ENCODE measurements around the gene WDR33.

Gene WDR33

GRCh38 chr2:127656569-127657231, 154.3 kb downstream of the WDR33 start:
- no peak overlapping the region for H3K4me3 ChIP-seq (ENCODE audit: insufficient read depth in 1 of 2, low read depth in 1 of 2, low read length in 2 of 2)
- H2AK5ac ChIP-seq (ENCODE audit: low read length, severe bottlenecking) = no peak overlapping the region
- H2BK15ac ChIP-seq (ENCODE audit: low read depth, poor library complexity, severe bottlenecking) = no peak overlapping the region
- peaks cover 23% of the 10 kb centered on the region for H3K4me1 ChIP-seq (ENCODE audit: control insufficient read depth, insufficient read depth, low read depth, low read length)
- no peak overlapping the region for H2AFZ ChIP-seq (ENCODE audit: low read depth, low read length)
- H3K14ac ChIP-seq (ENCODE audit: low read length in 2 of 2) = no peak overlapping the region
- peak overlapping the region; percentile 25 for H4K91ac ChIP-seq (ENCODE audit: low read length)
- no peak for DNase-seq
- 97% methylated on average over 15 of the region's 15 CpGs for WGBS
- H3K27me3 ChIP-seq (ENCODE audit: control insufficient read depth in 1 of 2, insufficient read depth in 1 of 2, low read length in 2 of 2) = peaks cover 0 to 6% of the 10 kb centered on the region in 2 experiments
- H4K8ac ChIP-seq (ENCODE audit: low read length) = no peak overlapping the region
- no peak overlapping the region for H3K23ac ChIP-seq (ENCODE audit: low read length in 2 of 2)
- H3K18ac ChIP-seq (ENCODE audit: low read depth in 1 of 2, low read length in 2 of 2) = no peak overlapping the region
- no peaks in the 10 kb centered on the region for H3K9me3 ChIP-seq (ENCODE audit: control insufficient read depth, low read length)
- H3K4ac ChIP-seq (ENCODE audit: low read depth in 1 of 2, low read length in 2 of 2) = no peak overlapping the region
- H2BK120ac ChIP-seq (ENCODE audit: low read depth, low read length) = no peak overlapping the region
- peaks cover 4% of the 10 kb centered on the region for H3K79me1 ChIP-seq (replicated peaks; ENCODE audit: low read length, poor library complexity, severe bottlenecking)
- peaks cover 0 to 44% of the 10 kb centered on the region in 2 experiments for H3K36me3 ChIP-seq (ENCODE audit: control insufficient read depth in 1 of 2, insufficient read depth in 2 of 2, low read depth in 1 of 2, low read length in 2 of 2)
- H3K4me2 ChIP-seq (ENCODE audit: low read length, poor library complexity, severe bottlenecking) = no peak overlapping the region
- H2BK5ac ChIP-seq (ENCODE audit: low read depth, low read length, poor library complexity, severe bottlenecking) = no peak overlapping the region
- H3K9ac ChIP-seq (ENCODE audit: low read length) = no peak overlapping the region
- H3K27ac ChIP-seq (ENCODE audit: low read length, poor library complexity, severe bottlenecking) = no peak overlapping the region
- no peak overlapping the region for H2BK12ac ChIP-seq (ENCODE audit: low read length in 2 of 2)

- 89% methylated on average over 13 of the region's 16 CpGs for WGBS
- H2BK120ac ChIP-seq (ENCODE audit: low read depth, low read length) = no peak overlapping the region
- peaks cover 20% of the 10 kb centered on the region for H3K4me1 ChIP-seq (ENCODE audit: control insufficient read depth, insufficient read depth, low read depth, low read length)
- H3K4me2 ChIP-seq (ENCODE audit: low read length, poor library complexity, severe bottlenecking) = no peak overlapping the region
- H3K9ac ChIP-seq (ENCODE audit: low read length) = no peak overlapping the region
- H2BK15ac ChIP-seq (ENCODE audit: low read depth, poor library complexity, severe bottlenecking) = no peak overlapping the region
- H2BK5ac ChIP-seq (ENCODE audit: low read depth, low read length, poor library complexity, severe bottlenecking) = no peak overlapping the region
- DNase-seq = no peak
- no peak overlapping the region for H3K27ac ChIP-seq (ENCODE audit: low read length, poor library complexity, severe bottlenecking)
- no peak overlapping the region for H2AK5ac ChIP-seq (ENCODE audit: low read length, severe bottlenecking)
- H2AFZ ChIP-seq (ENCODE audit: low read depth, low read length) = no peak overlapping the region
- no peak overlapping the region for H4K91ac ChIP-seq (ENCODE audit: low read length)
- no peaks in the 10 kb centered on the region for H3K9me3 ChIP-seq (ENCODE audit: control insufficient read depth, low read length)
- peaks cover 0 to 6% of the 10 kb centered on the region in 2 experiments for H3K27me3 ChIP-seq (ENCODE audit: control insufficient read depth in 1 of 2, insufficient read depth in 1 of 2, low read length in 2 of 2)
- H3K4me3 ChIP-seq (ENCODE audit: insufficient read depth in 1 of 2, low read depth in 1 of 2, low read length in 2 of 2) = no peak overlapping the region
- peak overlapping the region in 1 of 2 experiments; percentile 45 for H2BK12ac ChIP-seq (ENCODE audit: low read length in 2 of 2)
- H3K14ac ChIP-seq (ENCODE audit: low read length in 2 of 2) = no peak overlapping the region
- H3K79me1 ChIP-seq (replicated peaks; ENCODE audit: low read length, poor library complexity, severe bottlenecking) = peaks cover 4% of the 10 kb centered on the region
- H3K18ac ChIP-seq (ENCODE audit: low read depth in 1 of 2, low read length in 2 of 2) = no peak overlapping the region
- H3K36me3 ChIP-seq (ENCODE audit: control insufficient read depth in 1 of 2, insufficient read depth in 2 of 2, low read depth in 1 of 2, low read length in 2 of 2) = peaks cover 0 to 52% of the 10 kb centered on the region in 2 experiments
- no peak overlapping the region for H3K23ac ChIP-seq (ENCODE audit: low read length in 2 of 2)
- H3K4ac ChIP-seq (ENCODE audit: low read depth in 1 of 2, low read length in 2 of 2) = no peak overlapping the region
- no peak overlapping the region for H4K8ac ChIP-seq (ENCODE audit: low read length)
Measured at GRCh38 chr2:127655209-127656073, 155.5 kb downstream of the WDR33 start.

DNA sequence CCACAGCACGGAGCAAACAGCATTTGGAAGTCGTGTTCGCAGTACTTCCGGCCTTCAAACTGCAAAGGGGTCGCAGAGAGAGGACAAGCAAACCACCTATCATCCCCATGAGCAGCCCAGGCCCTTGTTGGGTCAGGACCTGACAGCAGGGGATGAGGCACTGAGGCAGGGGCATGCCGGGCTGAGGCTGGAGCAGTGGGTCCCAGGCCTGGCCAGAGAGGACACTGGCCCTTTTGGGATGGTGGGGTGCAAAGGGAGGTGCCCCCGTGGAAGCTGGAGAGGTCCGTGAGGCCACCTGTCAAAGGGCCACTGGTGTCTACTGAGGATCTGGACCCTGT, 156.2 kb downstream of the WDR33 start:
- Histone ChIP-seq H3K4me2 (ENCODE audit: low read length, poor library complexity, severe bottlenecking) (no peak overlapping the region), H3K18ac (ENCODE audit: low read depth in 1 of 2, low read length in 2 of 2) (no peak overlapping the region), H3K4me3 (ENCODE audit: insufficient read depth in 1 of 2, low read depth in 1 of 2, low read length in 2 of 2) (no peak overlapping the region), H2AK5ac (ENCODE audit: low read length, severe bottlenecking) (no peak overlapping the region), H2BK15ac (ENCODE audit: low read depth, poor library complexity, severe bottlenecking) (no peak overlapping the region), H3K4ac (ENCODE audit: low read depth in 1 of 2, low read length in 2 of 2) (peak overlapping the region in 1 of 2 experiments; percentile 13), H4K91ac (ENCODE audit: low read length) (no peak overlapping the region), H3K23ac (ENCODE audit: low read length in 2 of 2) (no peak overlapping the region), H2AFZ (ENCODE audit: low read depth, low read length) (no peak overlapping the region), H2BK5ac (ENCODE audit: low read depth, low read length, poor library complexity, severe bottlenecking) (no peak overlapping the region), H3K14ac (ENCODE audit: low read length in 2 of 2) (peak overlapping the region in 1 of 2 experiments; percentile 15), H4K8ac (ENCODE audit: low read length) (no peak overlapping the region), H3K79me1 (replicated peaks; ENCODE audit: low read length, poor library complexity, severe bottlenecking) (peaks cover 3% of the 10 kb centered on the region), H3K36me3 (ENCODE audit: control insufficient read depth in 1 of 2, insufficient read depth in 2 of 2, low read depth in 1 of 2, low read length in 2 of 2) (peaks cover 0 to 48% of the 10 kb centered on the region in 2 experiments), H3K4me1 (ENCODE audit: control insufficient read depth, insufficient read depth, low read depth, low read length) (peaks cover 20% of the 10 kb centered on the region), H2BK120ac (ENCODE audit: low read depth, low read length) (no peak overlapping the region), H3K9me3 (ENCODE audit: control insufficient read depth, low read length) (no peaks in the 10 kb centered on the region), H3K27me3 (ENCODE audit: control insufficient read depth in 1 of 2, insufficient read depth in 1 of 2, low read length in 2 of 2) (peaks cover 0 to 6% of the 10 kb centered on the region in 2 experiments), H3K27ac (ENCODE audit: low read length, poor library complexity, severe bottlenecking) (no peak overlapping the region), H3K9ac (ENCODE audit: low read length) (no peak overlapping the region), H2BK12ac (ENCODE audit: low read length in 2 of 2) (no peak overlapping the region)
- 97% methylated on average over 8 of the region's 8 CpGs for WGBS
- no peak for DNase-seq

DNA sequence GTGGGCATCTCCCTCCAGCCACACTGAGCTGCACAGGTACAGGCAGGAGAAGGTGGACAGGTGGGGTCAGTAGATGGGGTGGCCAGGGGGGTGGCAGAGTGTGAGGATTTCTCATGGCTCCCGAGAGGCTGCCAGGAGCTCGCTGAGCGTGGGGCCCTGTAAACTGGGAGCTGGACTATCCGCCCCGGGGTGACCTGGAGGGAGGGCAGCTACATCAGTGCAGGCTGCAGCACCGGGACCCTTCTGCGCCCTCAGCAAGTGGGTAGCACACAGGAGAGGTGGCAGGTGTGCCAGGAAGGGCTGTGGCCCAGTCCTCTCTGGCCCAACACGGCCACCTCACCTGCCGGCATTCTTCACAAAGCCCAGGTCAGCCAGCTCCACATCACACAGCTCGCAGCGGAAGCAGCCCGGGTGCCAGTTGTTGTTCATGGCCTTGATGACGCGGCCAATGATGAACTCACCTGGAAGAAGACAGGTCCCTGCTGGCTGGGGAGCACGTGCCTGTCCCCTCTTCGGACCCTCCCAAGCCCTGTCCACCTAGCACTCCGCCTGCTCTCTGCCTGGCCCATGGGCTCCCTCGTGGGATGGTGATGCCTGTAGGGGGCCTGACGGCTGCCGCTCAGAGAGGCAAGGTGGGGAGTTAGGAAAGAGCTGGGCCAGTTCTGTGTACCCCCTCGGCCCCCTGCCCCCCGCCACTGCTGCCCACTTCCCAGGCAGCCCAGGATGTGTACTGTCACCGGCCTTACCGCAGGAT, 156.7 kb downstream of the WDR33 start:
- Histone ChIP-seq H3K36me3 (ENCODE audit: control insufficient read depth in 1 of 2, insufficient read depth in 2 of 2, low read depth in 1 of 2, low read length in 2 of 2) (peaks cover 0 to 45% of the 10 kb centered on the region in 2 experiments), H2BK15ac (ENCODE audit: low read depth, poor library complexity, severe bottlenecking) (no peak overlapping the region), H3K4me1 (ENCODE audit: control insufficient read depth, insufficient read depth, low read depth, low read length) (peaks cover 24% of the 10 kb centered on the region), H2BK5ac (ENCODE audit: low read depth, low read length, poor library complexity, severe bottlenecking) (no peak overlapping the region), H2AFZ (ENCODE audit: low read depth, low read length) (no peak overlapping the region), H3K23ac (ENCODE audit: low read length in 2 of 2) (no peak overlapping the region), H4K91ac (ENCODE audit: low read length) (no peak overlapping the region), H3K18ac (ENCODE audit: low read depth in 1 of 2, low read length in 2 of 2) (no peak overlapping the region), H3K27ac (ENCODE audit: low read length, poor library complexity, severe bottlenecking) (no peak overlapping the region), H4K8ac (ENCODE audit: low read length) (no peak overlapping the region), H3K9ac (ENCODE audit: low read length) (no peak overlapping the region), H3K4me2 (ENCODE audit: low read length, poor library complexity, severe bottlenecking) (no peak overlapping the region), H3K14ac (ENCODE audit: low read length in 2 of 2) (peak overlapping the region in 1 of 2 experiments; percentile 15), H2AK5ac (ENCODE audit: low read length, severe bottlenecking) (no peak overlapping the region), H3K79me1 (replicated peaks; ENCODE audit: low read length, poor library complexity, severe bottlenecking) (peaks cover 2% of the 10 kb centered on the region), H3K27me3 (ENCODE audit: control insufficient read depth in 1 of 2, insufficient read depth in 1 of 2, low read length in 2 of 2) (peaks cover 0 to 6% of the 10 kb centered on the region in 2 experiments), H3K4me3 (ENCODE audit: insufficient read depth in 1 of 2, low read depth in 1 of 2, low read length in 2 of 2) (no peak overlapping the region), H2BK120ac (ENCODE audit: low read depth, low read length) (no peak overlapping the region), H3K4ac (ENCODE audit: low read depth in 1 of 2, low read length in 2 of 2) (peak overlapping the region in 1 of 2 experiments; percentile 13), H3K9me3 (ENCODE audit: control insufficient read depth, low read length) (no peaks in the 10 kb centered on the region), H2BK12ac (ENCODE audit: low read length in 2 of 2) (no peak overlapping the region)
- no peak for DNase-seq
- 92% methylated on average over 23 of the region's 24 CpGs for WGBS

Data from mesenchymal stem cell (in vitro differentiated cells and primary cell).